H1 (cell line): ENCODE data around the gene GABRD. TPM values are rescaled to one million over a fixed set of nuclear protein-coding genes. Genes with fewer than 3 reads are reported as not detected.

ENCODE experiments used
- CTCF ChIA-PET: fragments of 300-600 bp; sonication (Branson Sonifier 250); formaldehyde crosslinking; loops from one replicate; lab custom pipeline; 2021; ENCODE audit not compliant: partially characterized antibody; lab: Charles Lee
- POLR2A ChIA-PET: fragments of 300-600 bp; sonication (Branson Sonifier 250); formaldehyde crosslinking; loops from one replicate; lab custom pipeline; 2021; ENCODE audit warnings: inconsistent platforms; ENCODE audit not compliant: partially characterized antibody; lab: Charles Lee
- DNase-seq, 2 experiments: peaks; one replicate each; pipeline versions ENCODE4 v3.0.0 to v3.0.0-alpha.2; 2010 to 2022; ENCODE audit warnings: low spot score in 2 of 2, low read depth in 1 of 2, mixed read lengths in 1 of 2
- FAIRE-seq: peaks from 2 replicates; lab custom pipeline; 2011; peaks lifted over from hg19 to GRCh38; lab: Jason Lieb, UNC
- H2AFZ ChIP-seq: 2 replicates; pipeline ENCODE4 v1.8.1; 2012; ENCODE audit warnings: low read length, inconsistent platforms
- H2AK5ac ChIP-seq: 2 replicates; pipeline ENCODE4 v1.6.1; 2013; ENCODE audit warnings: low read depth, low read length
- H2BK120ac ChIP-seq: replicated peaks from 2 replicates; pipeline ENCODE3; 2013; ENCODE audit warnings: low read depth, low read length, inconsistent platforms
- H2BK12ac ChIP-seq: 2 replicates; pipeline ENCODE4 v1.6.1; 2013; ENCODE audit warnings: low read depth, low read length
- H2BK15ac ChIP-seq: 2 replicates; pipeline ENCODE4 v1.6.1; 2013; ENCODE audit warnings: low read length
- H2BK20ac ChIP-seq: 2 replicates; pipeline ENCODE4 v1.6.1; 2013; ENCODE audit warnings: low read length
- H2BK5ac ChIP-seq: 2 replicates; pipeline ENCODE4 v1.6.1; 2013; ENCODE audit warnings: low read depth, low read length
- H3K14ac ChIP-seq: 2 replicates; pipeline ENCODE4 v1.6.1; 2013; ENCODE audit warnings: inconsistent platforms; ENCODE audit not compliant: insufficient read length
- H3K18ac ChIP-seq: 2 replicates; pipeline ENCODE4 v1.6.1; 2013; ENCODE audit warnings: low read length; ENCODE audit errors: extremely low read depth
- H3K23ac ChIP-seq: 2 replicates; pipeline ENCODE4 v1.6.1; 2013; ENCODE audit warnings: inconsistent platforms; ENCODE audit not compliant: insufficient read length
- H3K23me2 ChIP-seq: 2 replicates; pipeline ENCODE4 v1.6.1; 2013; ENCODE audit warnings: low read depth, low read length
- H3K27ac ChIP-seq: 2 replicates; pipeline ENCODE4 v1.6.1; 2011; ENCODE audit warnings: low read depth, low read length, inconsistent platforms
- H3K27me3 ChIP-seq, 4 experiments: replicated peaks in 1 of 4; 1 replicate in 1 of 4; 2 replicates in 3 of 4; pipeline versions ENCODE4 v1.6.1 to v1.8.1; 2011 to 2013; ENCODE audit warnings: low read length in 3 of 4, mild to moderate bottlenecking in 3 of 4, inconsistent platforms in 2 of 4, mixed read lengths in 2 of 4, moderate library complexity in 1 of 4; ENCODE audit not compliant: control insufficient read depth in 3 of 4, insufficient read depth in 3 of 4; ENCODE audit errors: extremely low read depth in 1 of 4
- H3K36me3 ChIP-seq, 4 experiments: 2 replicates each; pipeline versions ENCODE4 v1.6.1 to v1.8.1; 2011 to 2013; ENCODE audit warnings: mild to moderate bottlenecking in 4 of 4, low read length in 3 of 4, moderate library complexity in 2 of 4, control low read depth in 1 of 4, inconsistent platforms in 1 of 4; ENCODE audit not compliant: insufficient read depth in 4 of 4, control insufficient read depth in 2 of 4
- H3K4ac ChIP-seq: replicated peaks from 2 replicates; pipeline ENCODE3; 2013; ENCODE audit warnings: low read length, low read depth, mixed read lengths, inconsistent platforms; ENCODE audit not compliant: insufficient read length
- H3K4me1 ChIP-seq, 4 experiments: replicated peaks in 1 of 4; 1 replicate in 1 of 4; 2 replicates in 3 of 4; pipeline versions ENCODE4 v1.6.1 to v1.8.1; 2011 to 2013; ENCODE audit warnings: low read length in 3 of 4, inconsistent platforms in 2 of 4, mixed read lengths in 1 of 4; ENCODE audit not compliant: insufficient read depth in 4 of 4, control insufficient read depth in 3 of 4
- H3K4me2 ChIP-seq, 2 experiments: 2 replicates each; pipeline versions ENCODE4 v1.6.1 to v1.8.1; 2011 to 2013; ENCODE audit warnings: low read depth in 2 of 2, low read length in 2 of 2, control low read depth in 1 of 2, inconsistent platforms in 1 of 2, mild to moderate bottlenecking in 1 of 2; ENCODE audit not compliant: insufficient read depth in 1 of 2
- H3K4me3 ChIP-seq, 4 experiments: fragments of 200-600, 300-600 bp in 1 of 4; sonication (generic), shearing (Covaris generic), sonication (Bioruptor Twin) in 1 of 4; 2 replicates each; pipeline versions ENCODE4 v1.5.1 to v1.8.1; 2011 to 2016; ENCODE audit warnings: low read length in 4 of 4, low read depth in 3 of 4, control low read depth in 2 of 4, inconsistent platforms in 2 of 4, mild to moderate bottlenecking in 2 of 4, mixed read lengths in 1 of 4, moderate library complexity in 1 of 4; ENCODE audit not compliant: insufficient read depth in 2 of 4; ENCODE audit errors: extremely low read depth in 1 of 4
- H3K56ac ChIP-seq: replicated peaks from 2 replicates; pipeline ENCODE3; 2013; ENCODE audit warnings: low read depth, mild to moderate bottlenecking, mixed read lengths, low read length, inconsistent platforms; ENCODE audit not compliant: insufficient read length
- H3K79me1 ChIP-seq: 2 replicates; pipeline ENCODE4 v1.6.1; 2013; ENCODE audit warnings: low read depth, low read length, control low read depth
- H3K79me2 ChIP-seq, 2 experiments: 2 replicates each; pipeline versions ENCODE4 v1.6.1 to v1.8.1; 2012 to 2013; ENCODE audit warnings: low read length in 2 of 2, mild to moderate bottlenecking in 2 of 2, inconsistent platforms in 1 of 2; ENCODE audit not compliant: insufficient read depth in 2 of 2, control insufficient read depth in 1 of 2
- H3K9ac ChIP-seq, 4 experiments: replicated peaks in 1 of 4; 1 replicate in 1 of 4; 2 replicates in 3 of 4; pipeline versions ENCODE4 v1.6.1 to v1.8.1; 2011 to 2013; ENCODE audit warnings: low read depth in 3 of 4, low read length in 3 of 4, control low read depth in 2 of 4, mild to moderate bottlenecking in 2 of 4, moderate library complexity in 2 of 4, inconsistent platforms in 1 of 4; ENCODE audit errors: extremely low read depth in 1 of 4
- H3K9me3 ChIP-seq, 2 experiments: 2 replicates each; pipeline versions ENCODE4 v1.6.1 to v1.8.1; 2012 to 2013; ENCODE audit warnings: mild to moderate bottlenecking in 2 of 2, moderate library complexity in 2 of 2, control low read depth in 1 of 2, inconsistent platforms in 1 of 2, low read depth in 1 of 2, low read length in 1 of 2, mixed read lengths in 1 of 2; ENCODE audit not compliant: insufficient read depth in 2 of 2
- H4K20me1 ChIP-seq, 2 experiments: replicated peaks in 1 of 2; 2 replicates each; pipeline versions ENCODE3 to v1.8.1; 2011 to 2013; ENCODE audit warnings: inconsistent platforms in 2 of 2, low read length in 2 of 2, mild to moderate bottlenecking in 1 of 2; ENCODE audit not compliant: insufficient read depth in 2 of 2, control insufficient read depth in 1 of 2
- H4K5ac ChIP-seq: 2 replicates; pipeline ENCODE4 v1.6.1; 2013; ENCODE audit warnings: low read length, low read depth, mixed read lengths, inconsistent platforms; ENCODE audit not compliant: insufficient read length
- H4K8ac ChIP-seq: 2 replicates; pipeline ENCODE4 v1.8.0; 2013; ENCODE audit warnings: mild to moderate bottlenecking, moderate library complexity, low read length, inconsistent platforms; ENCODE audit not compliant: insufficient read depth; ENCODE audit errors: extremely low read depth
- H4K91ac ChIP-seq: replicated peaks from 2 replicates; pipeline ENCODE3; 2013; ENCODE audit warnings: low read length, mixed read lengths, inconsistent platforms; ENCODE audit not compliant: insufficient read length
- ASH2L ChIP-seq: fragments of 200-600, 300-600 bp; sonication (generic); IDR thresholded peaks from one replicate; pipeline ENCODE4 v1.7.1; 2017; ENCODE audit warnings: low read length
- CREB1 ChIP-seq: IDR thresholded peaks from 2 replicates; pipeline ENCODE4 v1.6.1; 2012; ENCODE audit warnings: inconsistent platforms
- GABPA ChIP-seq: IDR thresholded peaks from 2 replicates; pipeline ENCODE4 v1.6.1; 2011; ENCODE audit warnings: mild to moderate bottlenecking, low read length, moderate library complexity, borderline replicate concordance; ENCODE audit not compliant: insufficient read depth
- HDAC2 ChIP-seq, 2 experiments: fragments of 300-600 bp in 1 of 2; sonication (generic) in 1 of 2; IDR thresholded peaks; 2 replicates each; pipeline ENCODE4 v1.6.1; 2011 to 2012; ENCODE audit warnings: low read depth in 2 of 2, low read length in 2 of 2, mild to moderate bottlenecking in 2 of 2, moderate library complexity in 2 of 2, borderline replicate concordance in 1 of 2, inconsistent platforms in 1 of 2
- JUN ChIP-seq: IDR thresholded peaks from 2 replicates; pipeline ENCODE4 v1.6.1; 2011; ENCODE audit warnings: low read depth, mild to moderate bottlenecking, improper control_type of control experiment, low read length
- PHF8 ChIP-seq: fragments of 200-600 bp; sonication (generic); conservative IDR thresholded peaks from 2 replicates; pipeline ENCODE4 v1.7.1; 2012; ENCODE audit warnings: low read depth, mild to moderate bottlenecking, inconsistent platforms, low read length, moderate library complexity
- POU5F1 ChIP-seq: IDR thresholded peaks from 2 replicates; pipeline ENCODE4 v1.6.1; 2011; ENCODE audit warnings: low read depth, mild to moderate bottlenecking, low read length, moderate library complexity
- RBBP5 ChIP-seq: IDR thresholded peaks from 2 replicates; pipeline ENCODE4 v1.7.1; 2012; ENCODE audit warnings: low read depth, mild to moderate bottlenecking, inconsistent platforms, low read length, moderate library complexity, borderline replicate concordance
- RFX5 ChIP-seq: IDR thresholded peaks from 2 replicates; pipeline ENCODE4 v1.6.1; 2011; ENCODE audit warnings: low read depth, low read length, improper control_type of control experiment, borderline replicate concordance
- SAP30 ChIP-seq: fragments of 300-600 bp; sonication (generic); IDR thresholded peaks from 2 replicates; pipeline ENCODE4 v1.7.1; 2012; ENCODE audit warnings: low read length, moderate library complexity, mild to moderate bottlenecking, inconsistent platforms; ENCODE audit not compliant: insufficient read depth, insufficient replicate concordance
- WGBS, 2 experiments: shearing (Covaris generic) in 1 of 2; methylation state at CpG; one replicate each; pipeline versions ENCODE4 v1.1.6 to v1.1.7; 2013 to 2015; ENCODE audit warnings: low lambda C conversion rate in 2 of 2, mixed read lengths in 2 of 2, inconsistent platforms in 1 of 2, low coverage in 1 of 2, missing lambda C conversion rate in 1 of 2; ENCODE audit not compliant: insufficient replicate concordance in 2 of 2, insufficient coverage in 1 of 2, insufficient read length in 1 of 2; ENCODE audit errors: extremely low coverage in 1 of 2, missing lambda C conversion rate in 1 of 2; 5-methylcytosine and 5-hydroxymethylcytosine counted together
- polyA plus RNA-seq, 7 experiments: library from polyadenylated mRNA; depleted of rRNA in 3 of 7; stranded (reverse) in 5 of 7; unstranded in 2 of 7; fragments of >200 nt in 5 of 7; fragments of 200-250 nt in 2 of 7; gene quantifications; 1 replicate in 5 of 7; 2 replicates in 1 of 7; 4 replicates in 1 of 7; pipeline versions ENCODE4 v1.2.1 to v1.2.3, GENCODE V29; 2011 to 2013; ENCODE audit warnings: missing spikeins in 2 of 7, mixed read lengths in 2 of 7
- total RNA-seq: library from RNA; stranded (reverse); fragmentation: NEBNext Ultra II Directional; extraction: Animal tissue kit (Norgen Biotek cat#: 25700); gene quantifications from 2 replicates; pipeline ENCODE4 v1.2.1, GENCODE V29; 2021

Gene GABRD
- total and polyA plus RNA-seq, 2 of the 8 experiments (the other 6 are each of a cell fraction or from before 2014, with no cell fraction given): 1.8 to 3.0 TPM

GRCh38 chr1:2049718-2050431 is 30.7 kb downstream of the GABRD start, which contains the start of gene PRKCZ:
Gene PRKCZ, plus strand, starts transcription at chr1:2050411. Its CDS starts 220 bp downstream, at chr1:2050631.
- H2BK5ac ChIP-seq: peak within 1 kb of the TSS; percentile 86
- H4K20me1 ChIP-seq: peaks cover 10 to 11% of the 10 kb centered on the region in 2 experiments
- H3K4me3 ChIP-seq: peak within 1 kb of the TSS; percentile 79 to 83 (median 80)
- ChIA-PET CTCF (interaction anchor here (0.8 to 2.5 kb wide), 14 partner anchors 10 to 151 kb away, joined by 3 to 15 read pairs (median 4); no protein-coding TSS in a partner anchor), POLR2A (interaction anchor here (0.7 to 1.8 kb wide), 6 partner anchors 8 to 325 kb away, joined by 3 to 6 read pairs (median 4); partner anchors contain the start of gene CDK11A)
- peaks cover 0 to 23% of the 10 kb centered on the region in 2 experiments; a peak in 2 of 4 replicates for H3K79me2 ChIP-seq
- FAIRE-seq (no peak), DNase-seq (peak; percentile 71 to 97)
- peak within 1 kb of the TSS; percentile 94 for H3K4ac ChIP-seq
- peak within 1 kb of the TSS; percentile 68 to 90 for H3K4me2 ChIP-seq
- 2% methylated on average over 41 of the region's 83 CpGs; no CpG with 5 or more reads in 1 of the 2 experiments for WGBS, 2 experiments
- peak within 1 kb of the TSS; percentile 95 for H2BK12ac ChIP-seq
- no peak within 1 kb of the TSS for H3K14ac ChIP-seq
- H3K27ac ChIP-seq: peak within 1 kb of the TSS; percentile 76
- 0 out of 2 replicates have a peak within 1 kb of the TSS, but pooled peaks have one; percentile 25 for H2AFZ ChIP-seq
- H4K8ac ChIP-seq: peak within 1 kb of the TSS; percentile 95; the same call in 1 of the 2 replicates
- H2BK120ac ChIP-seq: peak within 1 kb of the TSS; percentile 64
- no peaks in the 10 kb centered on the region for H3K36me3 ChIP-seq
- peaks cover 8% of the 10 kb centered on the region for H3K23me2 ChIP-seq
- H2BK15ac ChIP-seq: peak within 1 kb of the TSS; percentile 95; the same call in 1 of the 2 replicates
- H3K23ac ChIP-seq: no peak within 1 kb of the TSS
- H2AK5ac ChIP-seq: no peak within 1 kb of the TSS
- H4K91ac ChIP-seq: peak within 1 kb of the TSS; percentile 97
- no peaks in the 10 kb centered on the region for H3K9me3 ChIP-seq
- peaks cover 9% of the 10 kb centered on the region for H3K79me1 ChIP-seq
- H4K5ac ChIP-seq: peak within 1 kb of the TSS; percentile 81
- peak within 1 kb of the TSS; percentile 93 for H3K56ac ChIP-seq
- H3K27me3 ChIP-seq: peaks cover 0 to 3% (median 0%) of the 10 kb centered on the region in 4 experiments; a peak in 2 of 7 replicates
- H3K4me1 ChIP-seq: peaks cover 0 to 28% (median 20%) of the 10 kb centered on the region in 4 experiments; a peak in 6 of 7 replicates
- peak within 1 kb of the TSS; percentile 72 to 80 (median 78); a peak in 6 of 7 replicates for H3K9ac ChIP-seq
- peak within 1 kb of the TSS; percentile 83; the same call in 1 of the 2 replicates for H3K18ac ChIP-seq
- H2BK20ac ChIP-seq: 0 out of 2 replicates have a peak within 1 kb of the TSS, but pooled peaks have one; percentile 3
- TF ChIP-seq JUN (no peak), PHF8 (peak; percentile 47), SAP30 (no peak), CREB1 (0 out of 2 replicates have a peak, but pooled peaks have one; percentile 5), ASH2L (peak; percentile 27), RFX5 (peak; percentile 84), HDAC2 (IDR thresholded peaks at IDR 0.05; ENCODE audit: borderline replicate concordance in 1 of 2, low read depth in 2 of 2, low read length in 2 of 2) (0 out of 4 replicates have a peak, but pooled peaks of 1 of the 2 experiments have one; percentile 5), RBBP5 (peak; percentile 50; the same call in 1 of the 2 replicates), GABPA (no peak), POU5F1 (no peak)
